Urinary bladder (tissue), 4 donors: ENCODE data around the gene DCTD. TPM values are rescaled to one million over a fixed set of nuclear protein-coding genes. Genes with fewer than 3 reads are reported as not detected.
A peak's percentile ranks its signal among the peaks of the same experiment; 100 is the strongest.

ENCODE experiments used
- DNase-seq: peaks from one replicate; pipeline ENCODE4 v3.0.0-alpha.2; 2015; ENCODE audit errors: extremely low spot score
- H3K27ac ChIP-seq: one replicate; pipeline ENCODE4 v1.5.1; 2013; ENCODE audit warnings: low read depth, mild to moderate bottlenecking, moderate library complexity
- H3K36me3 ChIP-seq: one replicate; pipeline ENCODE4 v1.6.1; 2013; ENCODE audit warnings: mild to moderate bottlenecking, moderate library complexity; ENCODE audit not compliant: insufficient read depth
- H3K4me1 ChIP-seq: one replicate; pipeline ENCODE4 v1.6.1; 2013; ENCODE audit warnings: mild to moderate bottlenecking, moderate library complexity; ENCODE audit not compliant: insufficient read depth
- H3K4me3 ChIP-seq: one replicate; pipeline ENCODE4 v1.5.1; 2013; ENCODE audit warnings: low read depth, low read length
- WGBS: extraction: QIAGEN DNeasy Blood & Tissue Kit; methylation state at CpG from one replicate; pipeline ENCODE4 v1.1.7; 2013; 5-methylcytosine and 5-hydroxymethylcytosine counted together
- polyA plus RNA-seq: library from polyadenylated mRNA; stranded (reverse); fragments of 200-250 nt; gene quantifications from one replicate; pipeline ENCODE4 v1.2.3, GENCODE V29; 2013
- total RNA-seq: library from RNA; depleted of rRNA; stranded (reverse); fragments of >200 nt; gene quantifications from one replicate; pipeline ENCODE4 v1.2.3, GENCODE V29; 2014
- donor health status: healthy with polysubstance abuse.
- donor health status: healthy.

Gene DCTD
- 68.7 TPM for total RNA-seq
- polyA plus RNA-seq, result 71.7 TPM

DNA sequence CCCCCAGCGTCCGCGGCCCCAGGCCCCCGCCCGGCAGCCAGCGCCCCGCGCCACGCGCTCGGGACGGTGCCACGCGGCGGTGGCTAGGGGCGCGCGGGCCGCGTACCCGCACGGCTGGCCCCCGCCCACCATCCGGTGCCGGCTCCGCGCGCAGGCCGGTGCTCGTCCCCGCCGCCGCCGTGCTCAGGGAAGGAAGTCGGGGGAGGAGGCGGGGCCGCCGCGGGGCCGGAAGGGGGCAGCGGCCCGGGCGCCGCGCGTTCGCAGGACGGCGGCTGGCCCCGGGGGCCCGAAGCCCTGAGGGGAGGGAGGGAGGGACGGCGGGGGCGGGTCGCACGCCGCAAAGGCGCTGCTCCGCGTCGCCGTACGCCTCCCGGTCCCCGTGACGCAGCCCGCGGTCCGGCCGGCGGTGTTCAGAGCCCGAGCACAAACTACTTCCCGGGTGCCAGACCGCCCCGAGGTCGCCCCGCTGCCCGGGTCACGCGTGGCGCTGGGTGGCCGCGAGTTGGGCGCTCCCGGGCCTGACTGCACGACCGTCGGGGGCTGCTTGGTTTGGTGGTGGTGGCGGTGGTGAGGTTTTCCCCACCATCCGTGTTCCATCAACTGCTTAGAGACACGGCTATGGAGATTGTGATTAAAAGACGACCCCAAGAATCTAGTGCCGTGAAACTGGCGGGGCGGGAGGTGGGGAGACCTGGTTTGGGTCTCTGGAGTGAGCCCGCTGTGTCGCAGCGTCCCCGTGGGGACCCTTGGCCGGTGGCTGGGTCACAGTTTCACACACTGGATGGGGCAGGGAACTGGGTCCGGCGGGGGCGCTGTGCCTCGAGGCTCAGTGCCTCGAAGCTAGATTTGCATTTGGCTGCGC, at the start of gene DCTD:
TSS of gene DCTD (minus strand) at position 205 of the 862 bp plus-strand sequence. CDS start 1,818 bp downstream, outside the sequence.
- under 1% methylated on average over 104 of the region's 106 CpGs for WGBS
- Histone ChIP-seq H3K4me1 (peaks cover 2% of the 10 kb centered on the region), H3K4me3 (peak within 1 kb of the TSS; percentile 90), H3K27ac (peak within 1 kb of the TSS; percentile 98), H3K36me3 (no peaks in the 10 kb centered on the region)
- DNase-seq, result no peak

GRCh38 chr4:182960746-182961145, 43.6 kb upstream of the DCTD start:
- no peak overlapping the region for H3K27ac ChIP-seq
- no peaks in the 10 kb centered on the region for H3K4me1 ChIP-seq
- no peaks in the 10 kb centered on the region for H3K36me3 ChIP-seq
- DNase-seq, result no peak
- 87% methylated on average over 1 of the region's 1 CpG for WGBS
- H3K4me3 ChIP-seq, result no peak overlapping the region

- no peaks in the 10 kb centered on the region for H3K36me3 ChIP-seq
- no peak overlapping the region for H3K4me3 ChIP-seq
- 88% methylated on average over 9 of the region's 9 CpGs for WGBS
- H3K4me1 ChIP-seq, result no peaks in the 10 kb centered on the region
- H3K27ac ChIP-seq, result no peak overlapping the region
- no peak for DNase-seq
Measured at GRCh38 chr4:182960228-182960627, 43.0 kb upstream of the DCTD start.

DNA sequence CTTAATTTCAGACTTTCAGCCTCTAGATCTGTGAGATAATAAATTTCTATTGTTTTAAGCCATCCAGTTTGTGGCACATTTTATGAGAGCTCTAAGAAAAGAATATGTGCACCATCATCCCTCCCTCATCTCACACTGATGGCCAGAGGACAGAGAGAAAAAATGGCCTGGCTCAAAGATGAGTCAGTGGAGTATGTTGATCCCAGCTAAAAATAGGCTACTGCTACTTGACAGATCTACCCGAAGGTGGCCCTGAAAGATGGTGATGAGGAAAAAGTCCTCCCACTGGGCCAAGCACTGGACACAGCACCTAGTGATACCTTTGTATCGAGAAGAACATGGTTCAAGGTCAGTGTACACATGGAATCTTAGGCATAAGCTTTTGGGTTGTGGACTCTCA, 38.2 kb upstream of the DCTD start:
- Histone ChIP-seq H3K4me1 (no peaks in the 10 kb centered on the region), H3K36me3 (no peaks in the 10 kb centered on the region), H3K27ac (no peak overlapping the region), H3K4me3 (no peak overlapping the region)
- no peak for DNase-seq
- WGBS, result 78% methylated on average over 2 of the region's 2 CpGs

DNA sequence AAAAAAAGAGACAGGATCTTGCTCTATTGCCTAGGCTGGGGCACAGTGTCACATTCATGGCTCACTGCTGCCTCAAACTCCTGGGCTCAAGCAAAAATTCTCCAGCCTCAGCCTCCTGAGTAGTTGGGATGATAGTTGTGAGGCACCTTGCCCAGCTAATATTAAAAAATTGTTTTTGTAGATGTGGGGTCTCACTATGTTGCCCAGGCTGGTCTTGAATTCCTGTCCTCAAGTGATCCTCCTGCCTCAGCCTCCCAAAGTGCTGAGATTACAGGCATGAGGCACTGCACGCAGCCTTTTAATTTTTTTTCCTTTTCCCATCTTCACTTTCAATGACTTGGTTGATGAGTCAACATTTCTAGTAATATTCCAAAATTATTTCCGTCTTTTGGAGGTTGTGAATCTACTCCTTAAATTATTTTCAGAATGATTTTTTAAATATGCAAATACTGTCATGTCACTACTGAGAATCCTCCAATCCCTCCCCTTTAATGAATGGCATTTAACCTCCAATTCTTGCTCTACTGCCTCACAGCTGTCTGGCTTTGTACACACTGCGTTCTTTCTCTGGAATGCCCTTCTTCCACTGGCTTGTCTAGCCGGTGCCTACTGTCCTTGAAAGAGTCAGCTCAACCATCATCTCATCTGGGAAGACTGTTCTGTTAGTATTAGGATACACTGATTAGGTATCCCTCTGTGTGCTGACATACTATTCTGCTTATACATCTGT, 27.5 kb upstream of the DCTD start:
- no peak for DNase-seq
- Histone ChIP-seq H3K4me1 (no peaks in the 10 kb centered on the region), H3K27ac (no peak overlapping the region), H3K4me3 (no peak overlapping the region), H3K36me3 (no peaks in the 10 kb centered on the region)
- 69% methylated on average over 4 of the region's 4 CpGs for WGBS

DNA sequence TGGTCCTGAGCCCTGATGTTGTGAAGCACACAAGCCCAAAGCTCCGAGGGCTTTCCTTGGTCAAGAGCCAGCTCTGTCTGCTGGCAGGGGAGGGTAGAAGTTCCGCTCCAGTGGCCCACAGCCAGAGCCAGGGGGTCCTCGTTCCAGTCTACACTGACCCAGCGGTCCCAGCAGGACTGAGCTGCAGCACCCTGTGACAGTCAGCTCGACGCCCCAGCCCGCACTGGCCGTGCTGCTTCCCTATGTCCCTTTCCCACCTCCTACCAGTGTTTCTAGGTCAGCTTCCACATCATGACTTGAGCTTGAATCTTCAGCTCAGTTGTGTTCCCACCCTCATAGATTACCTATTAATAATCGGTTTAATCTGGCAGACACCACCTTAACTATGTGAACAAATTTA, 22.5 kb upstream of the DCTD start:
- H3K36me3 ChIP-seq, result no peaks in the 10 kb centered on the region
- DNase-seq, result no peak
- H3K4me3 ChIP-seq, result no peak overlapping the region
- H3K4me1 ChIP-seq, result no peaks in the 10 kb centered on the region
- H3K27ac ChIP-seq, result no peak overlapping the region
- 83% methylated on average over 9 of the region's 9 CpGs for WGBS

- WGBS, result 21% methylated on average over 14 of the region's 14 CpGs
- no peak for DNase-seq
- H3K4me3 ChIP-seq, result no peak overlapping the region
Measured at GRCh38 chr4:182938205-182938645, 21.0 kb upstream of the DCTD start.

GRCh38 chr4:182937268-182938204, 20.4 kb upstream of the DCTD start:
- no peak overlapping the region for H3K4me3 ChIP-seq
- H3K27ac ChIP-seq, result no peak overlapping the region
- WGBS, result 70% methylated on average over 5 of the region's 5 CpGs

More at GRCh38 chr4:182938205-182938645, 21.0 kb upstream of the DCTD start:
- no peaks in the 10 kb centered on the region for H3K36me3 ChIP-seq
- no peak overlapping the region for H3K27ac ChIP-seq
- no peaks in the 10 kb centered on the region for H3K4me1 ChIP-seq

DNA sequence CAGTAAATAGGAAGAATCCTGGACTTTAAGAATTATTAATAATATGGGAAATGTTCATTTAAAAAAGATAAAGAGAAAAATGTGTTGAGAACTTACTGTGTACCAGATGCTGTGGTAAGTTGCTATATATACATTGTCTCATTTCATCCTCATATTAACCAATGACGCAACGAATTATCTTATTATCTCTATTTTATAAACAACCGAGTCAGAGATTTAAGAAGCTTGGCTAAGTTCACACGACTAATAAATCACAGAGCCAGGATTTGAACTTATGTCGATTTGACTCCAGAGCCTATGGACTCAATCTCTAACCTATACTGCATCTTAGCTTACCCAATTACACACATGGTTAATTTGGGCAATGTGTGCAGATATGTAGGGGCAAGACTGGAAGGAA, 15.5 kb upstream of the DCTD start:
- Histone ChIP-seq H3K4me3 (no peak overlapping the region), H3K36me3 (no peaks in the 10 kb centered on the region), H3K4me1 (no peaks in the 10 kb centered on the region), H3K27ac (no peak overlapping the region)
- 34% methylated on average over 5 of the region's 5 CpGs for WGBS
- DNase-seq, result no peak

More at GRCh38 chr4:182937268-182938204, 20.4 kb upstream of the DCTD start:
- Histone ChIP-seq H3K36me3 (no peaks in the 10 kb centered on the region), H3K4me1 (no peaks in the 10 kb centered on the region)
- no peak for DNase-seq

DNA sequence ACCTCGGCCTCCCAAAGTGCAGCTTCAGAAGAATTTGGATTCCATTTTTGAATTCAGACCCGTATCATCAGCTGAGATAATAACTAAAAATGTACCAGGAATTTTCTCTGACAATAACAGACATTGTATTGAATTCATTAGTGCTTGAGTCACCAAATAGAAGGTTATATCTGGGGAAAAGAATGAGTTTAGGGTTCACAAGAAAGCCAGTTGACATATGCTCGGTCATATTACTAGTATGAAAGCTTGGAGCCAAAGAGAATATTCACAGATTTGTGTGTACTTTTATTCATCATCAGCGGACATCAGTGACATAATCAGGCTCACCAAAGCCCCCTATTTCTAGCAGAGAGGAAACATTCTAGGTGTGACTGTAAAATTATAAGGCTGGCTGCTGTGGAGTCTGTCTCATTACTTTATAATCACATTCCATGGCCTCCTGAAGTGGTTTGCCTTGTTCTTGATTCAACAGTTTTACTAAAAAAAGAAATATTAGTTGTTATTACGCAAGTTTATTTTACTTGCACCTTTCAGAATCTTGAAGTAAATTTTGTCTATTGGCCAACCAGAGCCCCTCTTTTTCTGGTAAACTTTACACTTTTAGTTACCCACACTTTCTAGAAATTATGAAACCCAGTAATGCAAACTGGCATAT, 14.6 kb upstream of the DCTD start:
- 90% methylated on average over 5 of the region's 5 CpGs for WGBS
- no peak overlapping the region for H3K27ac ChIP-seq
- H3K4me3 ChIP-seq, result no peak overlapping the region
- H3K36me3 ChIP-seq, result no peaks in the 10 kb centered on the region
- DNase-seq, result no peak
- no peaks in the 10 kb centered on the region for H3K4me1 ChIP-seq

DNA sequence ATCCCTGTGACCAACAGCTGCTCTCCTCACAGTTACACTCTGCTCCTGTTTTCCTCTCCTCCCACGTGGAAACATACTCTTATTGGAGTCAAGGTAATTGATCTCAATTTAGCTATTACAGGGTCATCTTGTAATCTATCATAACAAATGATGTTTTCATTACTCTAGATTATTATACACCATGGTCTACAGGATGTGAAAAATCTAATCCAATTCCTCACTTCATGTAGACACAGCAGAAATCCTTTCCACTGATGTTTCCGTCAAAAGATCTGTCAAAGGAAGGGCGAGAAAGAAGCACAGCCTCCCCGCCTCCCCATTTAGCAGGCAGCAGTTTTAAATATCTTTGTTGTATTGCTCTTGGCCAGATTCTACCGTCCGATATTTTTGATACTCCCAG, 13.7 kb upstream of the DCTD start:
- no peak overlapping the region for H3K4me3 ChIP-seq
- no peak overlapping the region for H3K27ac ChIP-seq
- no peak for DNase-seq
- WGBS, result 91% methylated on average over 6 of the region's 6 CpGs
- H3K4me1 ChIP-seq, result no peaks in the 10 kb centered on the region
- no peaks in the 10 kb centered on the region for H3K36me3 ChIP-seq

DNA sequence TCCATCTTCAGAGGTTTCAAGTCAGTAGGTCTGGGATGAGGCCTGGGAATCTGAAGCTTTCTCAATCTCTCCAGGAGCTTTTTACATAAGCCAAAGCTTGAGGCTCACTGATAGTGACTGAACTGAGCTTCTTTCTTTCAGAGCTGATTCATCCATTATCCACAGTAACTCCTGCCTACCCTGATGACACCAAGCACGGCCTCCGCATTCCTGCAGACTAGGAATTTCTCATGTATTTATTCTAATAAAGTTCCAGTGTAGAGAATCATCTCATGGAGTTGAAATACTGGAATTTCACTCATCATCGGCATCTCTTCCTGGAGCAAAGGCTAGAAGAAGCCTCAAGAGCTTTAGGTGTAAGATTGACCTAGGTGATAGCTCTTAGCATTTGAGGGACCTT, 12.1 kb upstream of the DCTD start:
- Histone ChIP-seq H3K4me3 (no peak overlapping the region), H3K4me1 (no peaks in the 10 kb centered on the region), H3K36me3 (no peaks in the 10 kb centered on the region), H3K27ac (no peak overlapping the region)
- no peak for DNase-seq
- WGBS, result 44% methylated on average over 3 of the region's 3 CpGs

- no peak overlapping the region for H3K27ac ChIP-seq
- H3K4me1 ChIP-seq, result no peaks in the 10 kb centered on the region
- 74% methylated on average over 3 of the region's 3 CpGs for WGBS
- H3K4me3 ChIP-seq, result no peak overlapping the region
- no peak for DNase-seq
- no peaks in the 10 kb centered on the region for H3K36me3 ChIP-seq
Measured at GRCh38 chr4:182928061-182928460, 10.9 kb upstream of the DCTD start.
